Keratinocyte (primary cell): ENCODE results near the gene SYS1.

Experiments used
- EZH2 ChIP-seq: IDR thresholded peaks from one replicate; pipeline ENCODE4 v1.6.1; 2012; ENCODE audit warnings: inconsistent platforms, mild to moderate bottlenecking, low read length, moderate library complexity
- TF ChIP-seq, protein P1 (sequence below), 3 experiments: IDR thresholded peaks in 1 of 3; conservative IDR thresholded peaks in 1 of 3; optimal IDR thresholded peaks in 1 of 3; 2 replicates in 2 of 3; 3 replicates in 1 of 3; pipeline versions ENCODE3 to v1.5.1; 2011; ENCODE audit warnings: low read length in 3 of 3, mild to moderate bottlenecking in 3 of 3, moderate library complexity in 2 of 3, control low read depth in 1 of 3, inconsistent platforms in 1 of 3; ENCODE audit not compliant: insufficient read depth in 2 of 3; ENCODE audit errors: extremely low read depth in 1 of 3

DNA sequence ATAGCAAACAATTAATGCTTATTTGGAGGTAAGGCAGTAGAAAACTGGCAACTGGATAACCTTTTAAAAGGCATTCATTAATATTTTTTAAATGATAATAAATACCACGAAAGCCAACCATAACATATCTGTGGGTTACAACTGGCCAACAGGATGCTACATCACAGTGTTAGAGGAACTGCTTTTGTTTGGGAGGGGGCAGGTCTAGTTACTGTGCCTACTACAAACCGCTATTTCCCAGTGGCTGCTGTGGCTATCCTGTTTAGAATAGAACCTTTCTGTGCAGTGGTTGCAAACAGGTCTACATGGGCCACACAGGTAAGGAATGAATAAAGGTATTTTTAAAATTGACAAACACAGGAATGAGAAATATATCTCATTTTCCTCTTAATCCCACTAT lies 54.0 kb downstream of the SYS1 start:
- TF ChIP-seq, protein P1, sequence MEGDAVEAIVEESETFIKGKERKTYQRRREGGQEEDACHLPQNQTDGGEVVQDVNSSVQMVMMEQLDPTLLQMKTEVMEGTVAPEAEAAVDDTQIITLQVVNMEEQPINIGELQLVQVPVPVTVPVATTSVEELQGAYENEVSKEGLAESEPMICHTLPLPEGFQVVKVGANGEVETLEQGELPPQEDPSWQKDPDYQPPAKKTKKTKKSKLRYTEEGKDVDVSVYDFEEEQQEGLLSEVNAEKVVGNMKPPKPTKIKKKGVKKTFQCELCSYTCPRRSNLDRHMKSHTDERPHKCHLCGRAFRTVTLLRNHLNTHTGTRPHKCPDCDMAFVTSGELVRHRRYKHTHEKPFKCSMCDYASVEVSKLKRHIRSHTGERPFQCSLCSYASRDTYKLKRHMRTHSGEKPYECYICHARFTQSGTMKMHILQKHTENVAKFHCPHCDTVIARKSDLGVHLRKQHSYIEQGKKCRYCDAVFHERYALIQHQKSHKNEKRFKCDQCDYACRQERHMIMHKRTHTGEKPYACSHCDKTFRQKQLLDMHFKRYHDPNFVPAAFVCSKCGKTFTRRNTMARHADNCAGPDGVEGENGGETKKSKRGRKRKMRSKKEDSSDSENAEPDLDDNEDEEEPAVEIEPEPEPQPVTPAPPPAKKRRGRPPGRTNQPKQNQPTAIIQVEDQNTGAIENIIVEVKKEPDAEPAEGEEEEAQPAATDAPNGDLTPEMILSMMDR (optimal IDR thresholded peaks at IDR 0.05 in 1 of 3, IDR thresholded peaks at IDR 0.05 in 1 of 3, conservative IDR thresholded peaks at IDR 0.05 in 1 of 3; ENCODE audit: extremely low read depth in 1 of 3, insufficient read depth in 2 of 3, low read length in 3 of 3), result no peak
- TF ChIP-seq EZH2, result no peak
